IPS DF 6.9 (cell line): ENCODE results near the gene PRCD.

ENCODE experiments used
- DNase-seq: peaks from one replicate; pipeline ENCODE4 v3.0.0-alpha.2; 2013; ENCODE audit warnings: low read depth, low spot score
- H3K27ac ChIP-seq: one replicate; pipeline ENCODE4 v1.5.1; 2013; ENCODE audit warnings: low read length, control low read depth
- H3K27me3 ChIP-seq: 2 replicates; pipeline ENCODE4 v1.6.1; 2013; ENCODE audit warnings: mild to moderate bottlenecking, low read length; ENCODE audit not compliant: control insufficient read depth, insufficient read depth
- H3K36me3 ChIP-seq: 2 replicates; pipeline ENCODE4 v1.6.1; 2013; ENCODE audit warnings: low read length; ENCODE audit not compliant: control insufficient read depth, insufficient read depth
- H3K4me1 ChIP-seq: 2 replicates; pipeline ENCODE4 v1.6.1; 2013; ENCODE audit warnings: low read length; ENCODE audit not compliant: control insufficient read depth, insufficient read depth
- H3K4me3 ChIP-seq: 2 replicates; pipeline ENCODE4 v1.5.1; 2013; ENCODE audit warnings: mild to moderate bottlenecking, low read length
- H3K9me3 ChIP-seq: 2 replicates; pipeline ENCODE4 v1.6.1; 2013; ENCODE audit warnings: low read length, inconsistent platforms; ENCODE audit not compliant: control insufficient read depth, insufficient read depth
- WGBS: extraction: QIAGEN DNeasy Blood & Tissue Kit; methylation state at CpG from one replicate; pipeline ENCODE4 v1.1.7; 2013; ENCODE audit warnings: mixed read lengths, missing lambda C conversion rate; ENCODE audit not compliant: insufficient read length, insufficient coverage; 5-methylcytosine and 5-hydroxymethylcytosine counted together

PRCD gene

GRCh38 chr17:76535788-76536510 lies 3.9 kb upstream of the PRCD start:
- Histone ChIP-seq H3K27ac (no peak overlapping the region), H3K4me3 (no peak overlapping the region), H3K9me3 (no peaks in the 10 kb centered on the region), H3K4me1 (peaks cover 6% of the 10 kb centered on the region), H3K27me3 (peaks cover 14% of the 10 kb centered on the region; the same call in 1 of the 2 replicates), H3K36me3 (no peaks in the 10 kb centered on the region; the same call in 1 of the 2 replicates)
- no peak for DNase-seq
- no CpG with 5 or more reads among the region's 19 CpGs for WGBS

GRCh38 chr17:76536511-76537287 lies 3.1 kb upstream of the PRCD start:
- H3K36me3 ChIP-seq: no peaks in the 10 kb centered on the region
- no peak for DNase-seq
- H3K27me3 ChIP-seq: peaks cover 14% of the 10 kb centered on the region; the same call in 1 of the 2 replicates
- no peak overlapping the region for H3K27ac ChIP-seq
- peak overlapping the region; percentile 66; the same call in 1 of the 2 replicates for H3K4me3 ChIP-seq
- H3K9me3 ChIP-seq: no peaks in the 10 kb centered on the region
- H3K4me1 ChIP-seq: peaks cover 6% of the 10 kb centered on the region
- WGBS: no CpG with 5 or more reads among the region's 25 CpGs

GRCh38 chr17:76537288-76537577 lies 2.6 kb upstream of the PRCD start:
- Histone ChIP-seq H3K36me3 (no peaks in the 10 kb centered on the region), H3K9me3 (no peaks in the 10 kb centered on the region), H3K4me3 (peak overlapping the region; percentile 66; the same call in 1 of the 2 replicates), H3K4me1 (peaks cover 6% of the 10 kb centered on the region), H3K27ac (no peak overlapping the region), H3K27me3 (peaks cover 14% of the 10 kb centered on the region; the same call in 1 of the 2 replicates)
- no CpG with 5 or more reads among the region's 26 CpGs for WGBS
- no peak for DNase-seq

GRCh38 chr17:76537578-76538280 lies 2.1 kb upstream of the PRCD start, which contains the start of gene CYGB:
CYGB (minus strand) TSS chr17:76537709; CDS start chr17:76537542, 167 bp downstream.
- DNase-seq: no peak
- Histone ChIP-seq H3K4me1 (peaks cover 6% of the 10 kb centered on the region), H3K4me3 (peak within 1 kb of the TSS; percentile 66; the same call in 1 of the 2 replicates), H3K27ac (no peak within 1 kb of the TSS), H3K36me3 (no peaks in the 10 kb centered on the region), H3K27me3 (peaks cover 14% of the 10 kb centered on the region; the same call in 1 of the 2 replicates), H3K9me3 (no peaks in the 10 kb centered on the region)
- WGBS: no CpG with 5 or more reads among the region's 95 CpGs

- Histone ChIP-seq H3K27ac (no peak overlapping the region), H3K4me1 (peaks cover 6% of the 10 kb centered on the region), H3K9me3 (no peaks in the 10 kb centered on the region), H3K4me3 (peak overlapping the region; percentile 66; the same call in 1 of the 2 replicates), H3K27me3 (peaks cover 14% of the 10 kb centered on the region; the same call in 1 of the 2 replicates), H3K36me3 (no peaks in the 10 kb centered on the region)
- WGBS: no CpG with 5 or more reads among the region's 37 CpGs
- no peak for DNase-seq
Measured at GRCh38 chr17:76538281-76538931, 1.4 kb upstream of the PRCD start.

- WGBS: no CpG with 5 or more reads among the region's 9 CpGs
- Histone ChIP-seq H3K27ac (no peak overlapping the region), H3K4me1 (peaks cover 6% of the 10 kb centered on the region), H3K9me3 (no peaks in the 10 kb centered on the region), H3K36me3 (no peaks in the 10 kb centered on the region), H3K27me3 (peaks cover 14% of the 10 kb centered on the region; the same call in 1 of the 2 replicates), H3K4me3 (no peak overlapping the region)
- DNase-seq: no peak
Measured at GRCh38 chr17:76538941-76539570, 788 bp upstream of the PRCD start.

- Histone ChIP-seq H3K4me3 (peak overlapping the region; percentile 8; the same call in 1 of the 2 replicates), H3K4me1 (peaks cover 6% of the 10 kb centered on the region), H3K9me3 (no peaks in the 10 kb centered on the region), H3K27ac (no peak overlapping the region), H3K27me3 (peaks cover 14% of the 10 kb centered on the region; the same call in 1 of the 2 replicates), H3K36me3 (no peaks in the 10 kb centered on the region)
- peak; percentile 96 for DNase-seq
- no CpG with 5 or more reads among the region's 27 CpGs for WGBS
Measured at GRCh38 chr17:76540381-76541300, 797 bp downstream of the PRCD start.

- peaks cover 6% of the 10 kb centered on the region for H3K4me1 ChIP-seq
- peaks cover 10% of the 10 kb centered on the region; the same call in 1 of the 2 replicates for H3K27me3 ChIP-seq
- H3K4me3 ChIP-seq: no peak overlapping the region
Measured at GRCh38 chr17:76541739-76542454, 2.1 kb downstream of the PRCD start.

More at GRCh38 chr17:76541739-76542454, 2.1 kb downstream of the PRCD start:
- no peak for DNase-seq
- H3K9me3 ChIP-seq: no peaks in the 10 kb centered on the region
- no peak overlapping the region for H3K27ac ChIP-seq
- no CpG with 5 or more reads among the region's 10 CpGs for WGBS
- H3K36me3 ChIP-seq: no peaks in the 10 kb centered on the region
